ENCODE measurements around the gene ITGAE.
"Not testable (repeated sequence)": the region's sequence is repeated elsewhere in the genome, so short reads cannot be mapped to it uniquely, and the experiment has no call there.

ITGAE gene

DNA sequence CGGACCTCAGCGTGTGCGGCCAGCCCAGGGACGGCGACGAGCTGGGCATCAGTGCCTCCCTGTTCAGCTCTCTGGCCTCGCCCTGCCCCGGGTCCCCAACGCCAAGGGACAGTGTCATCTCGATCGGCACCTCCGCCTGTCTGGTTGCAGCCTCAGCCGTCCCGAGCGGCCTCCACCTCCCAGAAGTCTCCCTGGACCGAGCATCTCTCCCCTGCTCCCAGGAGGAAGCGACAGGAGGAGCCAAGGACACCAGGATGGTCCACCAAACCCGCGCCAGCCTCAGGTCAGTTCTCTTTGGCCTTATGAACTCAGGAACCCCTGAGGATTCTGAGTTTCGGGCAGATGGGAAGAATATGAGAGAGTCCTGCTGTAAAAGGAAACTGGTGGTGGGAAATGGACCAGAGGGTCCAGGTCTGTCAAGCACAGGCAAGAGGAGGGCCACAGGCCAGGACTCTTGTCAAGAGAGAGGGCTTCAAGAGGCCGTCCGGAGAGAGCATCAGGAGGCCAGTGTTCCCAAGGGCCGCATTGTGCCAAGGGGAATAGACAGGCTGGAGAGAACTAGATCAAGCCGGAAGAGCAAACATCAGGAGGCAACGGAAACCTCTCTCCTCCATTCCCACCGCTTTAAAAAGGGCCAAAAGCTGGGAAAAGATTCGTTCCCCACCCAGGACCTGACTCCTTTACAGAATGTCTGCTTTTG is 76.5 kb downstream of the ITGAE start:
- DNase-seq, result no peak

DNA sequence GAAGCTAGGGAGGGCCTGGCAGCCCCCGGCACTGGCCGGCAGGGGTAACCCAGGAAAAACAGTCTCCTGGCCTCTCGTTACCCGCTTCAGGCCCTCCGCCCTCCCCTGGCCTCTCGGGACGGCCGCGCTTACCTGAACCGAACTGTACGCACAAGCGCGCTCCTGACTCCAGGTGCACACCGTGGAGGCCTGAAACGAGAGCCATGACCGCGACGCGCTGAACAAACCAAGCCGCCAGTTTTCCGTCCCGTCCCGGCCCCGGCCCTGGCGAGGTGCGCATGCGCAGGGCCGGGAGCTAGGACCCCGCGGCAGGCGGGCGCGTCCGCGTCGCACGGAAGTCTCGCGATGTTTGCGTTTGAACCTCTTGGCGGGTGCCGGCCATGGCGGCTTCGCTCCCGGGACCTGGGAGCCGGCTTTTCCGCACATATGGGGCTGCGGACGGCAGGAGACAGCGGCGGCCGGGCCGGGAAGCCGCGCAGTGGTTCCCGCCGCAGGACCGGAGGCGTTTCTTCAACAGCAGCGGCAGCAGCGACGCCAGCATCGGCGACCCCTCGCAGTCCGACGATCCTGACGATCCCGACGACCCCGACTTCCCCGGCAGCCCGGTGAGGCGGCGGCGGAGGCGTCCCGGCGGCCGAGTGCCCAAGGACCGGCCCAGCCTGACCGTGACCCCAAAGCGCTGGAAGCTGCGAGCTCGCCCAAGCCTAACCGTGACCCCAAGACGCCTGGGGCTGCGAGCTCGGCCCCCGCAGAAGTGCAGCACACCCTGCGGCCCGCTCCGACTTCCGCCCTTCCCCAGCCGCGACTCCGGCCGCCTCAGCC is 77.2 kb downstream of the ITGAE start, which contains the start of gene HASPIN:
Gene HASPIN, plus strand, starts transcription at position 348 of the 822 bp plus-strand sequence. Its CDS starts 33 bp downstream, at position 381.
- DNase-seq, result peak; percentile 51 to 56

DNA sequence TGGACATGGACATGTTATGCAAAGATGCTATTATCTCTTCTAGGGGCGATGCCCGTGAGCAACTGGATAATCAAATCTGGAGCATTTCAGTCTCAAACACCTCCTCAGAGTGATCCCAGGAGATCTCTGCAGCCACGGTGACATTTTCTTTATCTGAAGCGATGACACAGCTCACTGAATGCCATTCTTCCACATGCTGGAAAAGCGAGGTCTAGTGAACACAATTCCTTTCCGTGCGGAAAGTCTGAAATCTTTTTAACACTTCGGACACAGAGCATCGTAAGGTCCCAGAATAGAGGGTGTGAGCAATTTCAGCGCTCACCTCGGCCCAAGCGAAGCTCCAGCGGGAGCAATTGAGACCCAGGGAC is 77.8 kb downstream of the ITGAE start:
- no peak for DNase-seq

DNA sequence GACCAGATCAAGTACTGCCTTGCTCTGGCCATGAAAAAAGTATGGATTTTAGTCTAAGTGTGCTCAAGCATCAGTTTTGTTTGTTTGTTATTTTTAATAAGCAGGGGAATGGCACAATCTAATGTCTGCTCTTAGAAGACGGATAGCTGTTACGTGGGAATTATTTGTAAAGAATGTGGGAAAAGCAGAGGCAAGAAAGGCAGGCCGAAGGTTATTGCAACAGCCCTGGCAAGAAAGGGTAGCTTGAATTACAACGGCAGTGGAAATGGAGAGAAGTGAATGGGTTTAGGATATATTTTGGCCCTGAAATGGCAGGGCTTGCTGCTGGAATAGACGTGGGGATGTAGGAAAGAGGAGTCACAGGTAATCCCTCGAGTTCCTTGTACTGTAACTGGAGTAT is 78.3 kb downstream of the ITGAE start:
- DNase-seq, result no peak

GRCh38 chr17:3719265-3719664 is 81.7 kb downstream of the ITGAE start:
- no peak for DNase-seq

GRCh38 chr17:3718201-3718600 is 82.8 kb downstream of the ITGAE start:
- DNase-seq, result no peak

DNA sequence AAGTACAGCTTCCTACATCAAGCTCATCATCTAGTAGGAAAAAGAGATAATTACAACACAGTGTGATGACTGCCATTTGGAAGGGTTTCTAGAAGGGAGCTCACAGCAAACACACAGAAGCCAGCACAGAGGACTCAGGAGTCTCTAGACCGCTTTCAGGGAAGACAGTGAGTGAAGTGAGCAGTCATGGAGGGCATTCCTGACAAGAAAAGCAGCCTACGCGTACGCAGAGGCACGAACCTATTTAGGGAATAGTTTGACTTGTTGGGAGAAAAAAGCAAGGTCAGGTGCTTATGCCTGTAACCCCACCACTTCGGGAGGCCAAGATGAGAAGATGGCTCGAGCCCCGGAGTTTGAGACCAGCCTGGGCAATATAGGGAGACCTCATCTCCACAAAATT is 85.7 kb downstream of the ITGAE start:
- no peak for DNase-seq

GRCh38 chr17:3712811-3713463 is 88.1 kb downstream of the ITGAE start:
- DNase-seq, result no peak

- DNase-seq, result peak; percentile 61 to 68
These were observed 90.0 kb downstream of the ITGAE start for GRCh38 chr17:3710951-3711383.

GRCh38 chr17:3708366-3708765 is 92.6 kb downstream of the ITGAE start:
- DNase-seq, result no peak

DNA sequence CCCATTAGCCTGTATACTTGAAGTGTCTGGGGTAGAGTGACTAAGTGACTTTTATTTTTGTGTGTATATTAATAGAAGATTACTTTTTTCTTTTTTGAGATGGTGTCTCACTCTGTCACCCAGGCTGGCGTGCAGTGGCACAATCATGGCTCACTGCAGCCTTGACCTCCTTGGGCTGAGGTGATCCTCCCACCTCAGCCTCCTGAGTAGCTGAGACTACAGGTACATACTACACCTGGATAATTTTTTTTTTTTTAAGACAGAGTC is 95.3 kb downstream of the ITGAE start:
- DNase-seq, result not testable (repeated sequence)

DNA sequence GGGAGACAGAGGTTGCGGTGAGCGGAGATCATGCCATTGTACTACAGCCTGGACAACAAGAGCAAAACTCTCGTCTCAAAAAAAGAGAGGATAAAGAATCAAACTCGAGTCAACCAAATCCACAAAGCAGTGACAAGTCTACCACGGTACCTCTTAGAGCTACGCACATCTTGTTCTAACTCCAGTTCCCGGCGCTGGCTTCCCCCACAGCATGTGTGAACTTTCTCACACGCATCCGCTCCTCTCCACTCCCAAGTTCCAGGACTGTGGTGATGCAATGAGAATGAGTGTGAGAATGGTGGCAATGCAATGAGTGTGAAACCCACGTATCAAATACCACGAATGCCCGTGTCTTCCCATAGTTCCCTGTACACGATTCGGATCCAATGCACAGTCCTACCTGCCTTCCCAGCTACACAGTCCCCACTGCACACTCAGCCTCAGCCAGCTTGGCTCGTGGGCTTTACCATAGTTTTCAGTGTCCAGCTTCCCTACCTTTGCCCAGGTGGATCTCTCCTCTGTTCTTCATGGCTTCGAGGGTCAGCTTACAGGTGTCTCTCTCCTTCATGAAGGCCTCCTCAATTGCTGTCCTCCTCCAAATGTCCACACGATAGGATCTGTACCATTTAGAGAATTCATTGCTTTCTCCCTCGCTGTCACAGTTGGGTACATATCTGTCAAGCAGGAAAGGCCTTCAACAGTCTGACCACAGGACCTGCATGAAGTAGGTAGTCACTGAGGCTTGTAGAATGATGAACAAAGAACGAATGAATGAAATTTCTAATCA is 95.9 kb downstream of the ITGAE start:
- no peak for DNase-seq

GRCh38 chr17:3702041-3702539 is 98.9 kb downstream of the ITGAE start:
- not testable (repeated sequence) for DNase-seq

- DNase-seq, result no peak
These were observed 101.0 kb downstream of the ITGAE start for GRCh38 chr17:3699951-3700350.

GRCh38 chr17:3698139-3698538 is 102.8 kb downstream of the ITGAE start:
- no peak for DNase-seq

- DNase-seq, result no peak
These were observed 103.9 kb downstream of the ITGAE start for GRCh38 chr17:3697103-3697476.

DNA sequence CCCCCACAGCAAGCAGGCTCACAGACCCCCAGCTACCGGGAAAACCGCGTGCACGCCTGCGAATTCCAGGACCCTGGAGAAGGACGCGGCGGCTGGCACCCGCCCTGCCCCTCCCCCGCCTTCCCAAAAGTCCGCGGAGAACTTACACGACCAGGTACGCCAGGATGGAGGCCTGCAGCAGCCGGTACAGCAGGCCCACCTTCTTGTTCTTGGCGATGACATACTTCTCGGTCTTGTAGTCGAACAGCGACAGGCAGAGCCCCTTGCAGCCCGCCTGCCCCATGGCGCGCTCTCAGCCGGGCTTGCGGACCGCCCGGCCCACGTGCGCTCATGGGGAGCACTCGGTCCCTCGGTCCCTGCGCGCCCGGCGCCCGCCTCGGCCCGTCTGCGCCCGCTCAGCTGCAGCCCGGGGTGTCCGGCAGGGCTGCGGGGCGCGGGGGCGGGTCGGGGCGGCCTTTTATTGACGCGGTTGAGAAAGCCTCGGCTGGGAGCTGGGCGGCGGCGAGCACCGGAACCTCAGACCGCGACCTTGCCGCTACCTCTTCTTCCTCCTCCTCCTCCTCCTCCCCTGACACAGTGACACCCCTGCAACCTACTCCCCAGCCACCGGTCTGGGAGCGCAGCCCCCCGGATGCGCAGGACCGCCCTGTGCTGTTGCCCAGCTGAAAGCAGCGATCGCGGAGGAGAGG is 105.1 kb downstream of the ITGAE start, which contains the start of gene P2RX5:
Gene P2RX5, minus strand, starts transcription at position 433 of the 689 bp plus-strand sequence. Its CDS starts 150 bp downstream, at position 283.
- peak in 1 of 2 experiments; percentile 0 for DNase-seq

DNA sequence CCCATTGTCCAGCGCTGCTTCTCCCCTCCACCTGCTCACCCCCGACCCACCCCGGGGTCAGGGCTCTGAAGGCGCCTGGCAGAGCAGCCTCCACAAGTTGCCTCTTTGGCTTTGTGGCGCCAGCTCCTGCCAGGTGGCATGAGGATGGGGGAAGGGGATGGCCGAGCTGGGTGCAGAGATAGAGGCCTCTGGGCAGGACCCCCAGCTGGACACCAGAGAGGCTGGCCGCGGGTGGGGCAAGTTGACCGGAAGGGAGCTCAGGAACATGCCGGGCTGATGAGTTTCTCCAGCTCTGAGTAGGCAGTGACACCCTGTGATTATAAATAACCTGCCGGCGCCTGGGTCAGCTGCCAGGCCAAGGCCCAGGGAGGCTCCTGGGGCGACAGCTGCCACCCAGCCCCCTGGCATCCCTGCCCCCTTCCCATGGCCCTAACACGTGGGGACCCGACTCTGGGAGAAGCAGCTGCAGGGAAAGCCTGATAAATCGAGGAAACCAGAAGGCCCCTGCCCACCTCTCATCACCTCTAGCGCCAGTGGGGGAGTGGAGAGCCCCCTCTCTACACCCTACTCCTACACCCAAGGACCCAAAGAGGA is 105.8 kb downstream of the ITGAE start:
- no peak for DNase-seq

- no peak for DNase-seq
These were observed 107.2 kb downstream of the ITGAE start for GRCh38 chr17:3693829-3694231.

GRCh38 chr17:3693141-3693540 is 107.8 kb downstream of the ITGAE start:
- DNase-seq, result no peak

- DNase-seq, result no peak
These were observed 108.6 kb downstream of the ITGAE start for GRCh38 chr17:3692346-3692745.

DNA sequence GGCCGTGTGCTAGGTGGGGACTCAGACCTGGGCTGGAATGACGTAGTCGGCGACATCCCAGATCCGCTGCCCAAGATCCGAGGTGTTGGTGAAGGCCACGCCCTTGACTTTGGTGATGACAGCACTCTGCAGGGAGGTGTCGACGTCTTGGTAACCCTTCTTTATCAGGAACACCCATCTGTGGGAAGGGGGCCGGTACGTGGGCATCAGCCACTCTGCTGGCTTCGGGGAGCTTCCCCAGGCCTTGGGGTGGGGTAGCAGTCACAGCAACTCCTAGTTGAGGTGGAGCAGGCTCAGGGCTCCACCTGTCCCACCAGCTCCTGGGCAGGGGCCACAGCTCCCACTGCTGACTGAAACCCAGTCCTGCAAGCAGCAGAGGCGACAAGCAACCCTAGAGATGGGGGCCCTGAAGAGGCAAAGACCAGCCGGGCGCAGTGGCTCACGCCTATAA is 109.3 kb downstream of the ITGAE start:
- DNase-seq, result no peak

Measured in Kasumi-1 (cell line).